DOHH2 (cell line): ENCODE measurements around the gene RANBP1.

Experiments used
- H3F3A ChIP-seq: fragments of 200-600 bp; sonication (generic), shearing (Covaris generic); 2 replicates; pipeline ENCODE4 v1.6.0; 2016; ENCODE audit warnings: antibody characterized with exemption, mild to moderate bottlenecking; ENCODE audit not compliant: control insufficient read depth, insufficient read depth
- H3K27ac ChIP-seq: fragments of 200-600 bp; sonication (generic); 2 replicates; pipeline ENCODE4 v1.5.1; 2014; ENCODE audit warnings: low read depth, mild to moderate bottlenecking, low read length, moderate library complexity
- H3K27me3 ChIP-seq: fragments of 200-600 bp; sonication (generic); 2 replicates; pipeline ENCODE4 v1.6.1; 2014; ENCODE audit warnings: mild to moderate bottlenecking, low read length, mixed read lengths; ENCODE audit not compliant: control insufficient read depth
- H3K36me3 ChIP-seq: fragments of 200-600 bp; sonication (generic); 2 replicates; pipeline ENCODE4 v1.6.1; 2014; ENCODE audit warnings: mild to moderate bottlenecking, low read length, moderate library complexity, mixed read lengths; ENCODE audit not compliant: control insufficient read depth
- H3K4me1 ChIP-seq: fragments of 200-600 bp; sonication (generic); 2 replicates; pipeline ENCODE4 v1.6.1; 2014; ENCODE audit warnings: mild to moderate bottlenecking, low read length, mixed read lengths; ENCODE audit not compliant: control insufficient read depth
- H3K4me2 ChIP-seq: fragments of 200-600 bp; sonication (generic); 2 replicates; pipeline ENCODE4 v1.6.0; 2014; ENCODE audit warnings: mild to moderate bottlenecking, low read length, moderate library complexity
- H3K4me3 ChIP-seq: fragments of 200-600 bp; sonication (generic); 2 replicates; pipeline ENCODE4 v1.5.1; 2014; ENCODE audit warnings: mild to moderate bottlenecking, low read length, mixed read lengths
- H3K79me2 ChIP-seq: fragments of 200-600 bp; sonication (generic); 2 replicates; pipeline ENCODE4 v1.6.1; 2014; ENCODE audit warnings: mild to moderate bottlenecking, low read length, mixed read lengths; ENCODE audit not compliant: control insufficient read depth
- H3K9me2 ChIP-seq: fragments of 200-600 bp; sonication (generic); replicated peaks from 2 replicates; pipeline ENCODE4 v1.6.1; 2014; ENCODE audit warnings: mild to moderate bottlenecking, low read length, mixed read lengths; ENCODE audit not compliant: control insufficient read depth
- H3K9me3 ChIP-seq: fragments of 200-600 bp; sonication (generic); 2 replicates; pipeline ENCODE4 v1.6.1; 2014; ENCODE audit warnings: antibody characterized with exemption, low read length, mixed read lengths; ENCODE audit not compliant: control insufficient read depth, insufficient read depth
- H4K20me1 ChIP-seq: fragments of 200-600 bp; sonication (generic); 2 replicates; pipeline ENCODE4 v1.6.0; 2014; ENCODE audit warnings: low read depth, mild to moderate bottlenecking, antibody characterized with exemption, low read length, moderate library complexity; ENCODE audit not compliant: control insufficient read depth, insufficient read depth
- CTCF ChIP-seq: fragments of 200-600 bp; sonication (generic); IDR thresholded peaks from one replicate; pipeline ENCODE4 v1.5.1; 2014; ENCODE audit warnings: antibody characterized with exemption, mild to moderate bottlenecking, low read depth, low read length; ENCODE audit not compliant: poor library complexity, severe bottlenecking
- EZH2phosphoT487 ChIP-seq: fragments of 200-600 bp; sonication (generic); IDR thresholded peaks from 2 replicates; pipeline ENCODE4 v1.6.1; 2017; ENCODE audit warnings: borderline replicate concordance, mild to moderate bottlenecking, antibody characterized with exemption, low read length, moderate library complexity, mixed read lengths

Gene RANBP1

GRCh38 chr22:20147237-20147988 is 31.5 kb downstream of the RANBP1 start:
- Histone ChIP-seq H3K4me2 (no peak overlapping the region), H3K27ac (no peak overlapping the region), H3F3A (no peaks in the 10 kb centered on the region), H3K9me2 (no peaks in the 10 kb centered on the region), H3K36me3 (no peaks in the 10 kb centered on the region), H3K4me1 (no peaks in the 10 kb centered on the region), H3K79me2 (no peaks in the 10 kb centered on the region), H4K20me1 (no peaks in the 10 kb centered on the region), H3K4me3 (no peak overlapping the region), H3K9me3 (no peaks in the 10 kb centered on the region), H3K27me3 (no peaks in the 10 kb centered on the region)
- TF ChIP-seq CTCF (no peak), EZH2phosphoT487 (no peak)

- H3K27me3 ChIP-seq = no peaks in the 10 kb centered on the region
- H3K79me2 ChIP-seq = no peaks in the 10 kb centered on the region
- H3K27ac ChIP-seq = no peak overlapping the region
- no peaks in the 10 kb centered on the region for H3K4me1 ChIP-seq
- no peak for TF ChIP-seq EZH2phosphoT487
- no peak overlapping the region for H3K4me3 ChIP-seq
- H3K9me2 ChIP-seq = no peaks in the 10 kb centered on the region
- H3K36me3 ChIP-seq = no peaks in the 10 kb centered on the region
- H3K9me3 ChIP-seq = no peaks in the 10 kb centered on the region
- no peaks in the 10 kb centered on the region for H4K20me1 ChIP-seq
- no peak overlapping the region for H3K4me2 ChIP-seq
- H3F3A ChIP-seq = no peaks in the 10 kb centered on the region
These were observed 32.5 kb downstream of the RANBP1 start for GRCh38 chr22:20148414-20148813.

GRCh38 chr22:20149257-20150250 is 33.6 kb downstream of the RANBP1 start:
- TF ChIP-seq EZH2phosphoT487 (no peak), CTCF (no peak)

More at GRCh38 chr22:20149257-20150250, 33.6 kb downstream of the RANBP1 start:
- Histone ChIP-seq H3K27ac (no peak overlapping the region), H3K27me3 (no peaks in the 10 kb centered on the region), H3K9me2 (no peaks in the 10 kb centered on the region), H3K4me1 (no peaks in the 10 kb centered on the region), H4K20me1 (no peaks in the 10 kb centered on the region), H3K79me2 (no peaks in the 10 kb centered on the region), H3K9me3 (no peaks in the 10 kb centered on the region), H3F3A (no peaks in the 10 kb centered on the region), H3K36me3 (no peaks in the 10 kb centered on the region), H3K4me2 (no peak overlapping the region), H3K4me3 (no peak overlapping the region)
